ENCODE data around the gene ATN1. TPM values are rescaled to one million over a fixed set of nuclear protein-coding genes. Genes with fewer than 3 reads are reported as not detected.

ATN1 gene
- total RNA-seq, 1 donor from 2014 or later: 205 TPM

GRCh38 chr12:6966351-6966750, 38.6 kb downstream of the ATN1 start:
- TF ChIP-seq, protein P1, sequence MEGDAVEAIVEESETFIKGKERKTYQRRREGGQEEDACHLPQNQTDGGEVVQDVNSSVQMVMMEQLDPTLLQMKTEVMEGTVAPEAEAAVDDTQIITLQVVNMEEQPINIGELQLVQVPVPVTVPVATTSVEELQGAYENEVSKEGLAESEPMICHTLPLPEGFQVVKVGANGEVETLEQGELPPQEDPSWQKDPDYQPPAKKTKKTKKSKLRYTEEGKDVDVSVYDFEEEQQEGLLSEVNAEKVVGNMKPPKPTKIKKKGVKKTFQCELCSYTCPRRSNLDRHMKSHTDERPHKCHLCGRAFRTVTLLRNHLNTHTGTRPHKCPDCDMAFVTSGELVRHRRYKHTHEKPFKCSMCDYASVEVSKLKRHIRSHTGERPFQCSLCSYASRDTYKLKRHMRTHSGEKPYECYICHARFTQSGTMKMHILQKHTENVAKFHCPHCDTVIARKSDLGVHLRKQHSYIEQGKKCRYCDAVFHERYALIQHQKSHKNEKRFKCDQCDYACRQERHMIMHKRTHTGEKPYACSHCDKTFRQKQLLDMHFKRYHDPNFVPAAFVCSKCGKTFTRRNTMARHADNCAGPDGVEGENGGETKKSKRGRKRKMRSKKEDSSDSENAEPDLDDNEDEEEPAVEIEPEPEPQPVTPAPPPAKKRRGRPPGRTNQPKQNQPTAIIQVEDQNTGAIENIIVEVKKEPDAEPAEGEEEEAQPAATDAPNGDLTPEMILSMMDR (IDR thresholded peaks at IDR 0.05; ENCODE audit: unreplicated experiment): no peak
- Mint-ChIP-seq H3K36me3 (peaks cover 4% of the 10 kb centered on the region), H3K4me3 (no peak overlapping the region), H3K27me3 (ENCODE audit: low read depth) (no peaks in the 10 kb centered on the region), H3K9me3 (no peaks in the 10 kb centered on the region), H3K27ac (peak overlapping the region; percentile 76), H3K4me1 (peaks cover 50% of the 10 kb centered on the region)
- no peak for DNase-seq (ENCODE audit: low spot score in 2 of 2, unreplicated experiment in 2 of 2)

GRCh38 chr12:6967651-6968100, 39.9 kb downstream of the ATN1 start:
- Mint-ChIP-seq H3K4me3 (no peak overlapping the region), H3K9me3 (no peaks in the 10 kb centered on the region), H3K27me3 (ENCODE audit: low read depth) (no peaks in the 10 kb centered on the region), H3K27ac (no peak overlapping the region), H3K36me3 (peaks cover 4% of the 10 kb centered on the region), H3K4me1 (peaks cover 45% of the 10 kb centered on the region)
- TF ChIP-seq, protein P1 (IDR thresholded peaks at IDR 0.05; ENCODE audit: unreplicated experiment): no peak
- no peak for DNase-seq (ENCODE audit: low spot score in 2 of 2, unreplicated experiment in 2 of 2)

- peak overlapping the region; percentile 100 for H3K27ac Mint-ChIP-seq
- H3K9me3 Mint-ChIP-seq: no peaks in the 10 kb centered on the region
- peaks cover 44% of the 10 kb centered on the region for H3K4me1 Mint-ChIP-seq
- peak overlapping the region; percentile 100 for H3K4me3 Mint-ChIP-seq
- no peak for DNase-seq (ENCODE audit: low spot score in 2 of 2, unreplicated experiment in 2 of 2)
- no peaks in the 10 kb centered on the region for H3K27me3 Mint-ChIP-seq (ENCODE audit: low read depth)
- TF ChIP-seq, protein P1 (IDR thresholded peaks at IDR 0.05; ENCODE audit: unreplicated experiment): no peak
- H3K36me3 Mint-ChIP-seq: peaks cover 4% of the 10 kb centered on the region
Observed at GRCh38 chr12:6968426-6968825, 40.7 kb downstream of the ATN1 start.

DNA sequence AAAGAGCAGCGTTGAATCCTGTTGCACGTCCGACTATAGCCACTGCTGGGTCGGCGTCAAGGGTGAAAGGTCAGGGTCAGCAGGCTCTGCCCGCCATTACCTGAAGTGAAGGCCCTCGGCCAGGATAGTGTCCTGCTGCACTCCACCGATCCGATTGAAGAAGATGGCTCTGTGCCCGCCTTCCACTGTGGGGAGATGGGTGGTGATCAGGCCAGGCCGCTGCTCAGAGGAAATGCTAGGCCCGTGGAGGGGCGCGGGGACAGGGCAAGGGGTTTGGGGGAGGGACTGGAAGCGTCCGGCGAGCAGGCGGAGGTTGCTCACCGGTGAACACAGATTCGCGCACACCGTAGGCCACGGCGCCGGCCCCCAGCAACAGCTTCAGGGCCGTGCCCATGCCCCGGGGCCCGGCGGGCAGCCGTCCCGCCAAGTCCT, 42.4 kb downstream of the ATN1 start:
- DNase-seq (ENCODE audit: low spot score in 2 of 2, unreplicated experiment in 2 of 2): peak in 1 of 2 experiments; percentile 53
- H3K9me3 Mint-ChIP-seq: no peaks in the 10 kb centered on the region
- H3K4me1 Mint-ChIP-seq: peaks cover 33% of the 10 kb centered on the region
- TF ChIP-seq, protein P1 (IDR thresholded peaks at IDR 0.05; ENCODE audit: unreplicated experiment): no peak
- H3K27ac Mint-ChIP-seq: peak overlapping the region; percentile 100
- peak overlapping the region; percentile 100 for H3K4me3 Mint-ChIP-seq
- peaks cover 4% of the 10 kb centered on the region for H3K36me3 Mint-ChIP-seq
- H3K27me3 Mint-ChIP-seq (ENCODE audit: low read depth): no peaks in the 10 kb centered on the region

DNA sequence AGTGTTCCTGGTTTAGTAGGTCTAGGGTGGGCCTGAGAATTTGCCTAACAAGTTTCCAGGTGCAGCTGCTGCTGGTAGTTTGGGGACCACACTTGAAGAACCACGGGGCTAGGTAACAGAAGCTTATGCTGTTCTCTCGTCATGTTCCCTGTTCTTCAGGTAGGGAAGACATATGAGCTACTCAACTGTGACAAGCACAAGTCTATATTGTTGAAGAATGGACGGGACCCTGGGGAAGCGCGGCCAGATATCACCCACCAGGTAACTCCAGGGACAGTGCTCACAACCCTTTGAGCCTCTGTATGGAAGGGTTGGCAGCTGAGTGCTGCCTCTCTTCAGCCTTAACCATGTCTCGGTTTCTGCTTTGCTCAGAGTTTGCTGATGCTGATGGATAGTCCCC, 46.4 kb downstream of the ATN1 start:
- Mint-ChIP-seq H3K4me1 (peaks cover 17% of the 10 kb centered on the region), H3K9me3 (no peaks in the 10 kb centered on the region), H3K4me3 (no peak overlapping the region), H3K27me3 (ENCODE audit: low read depth) (no peaks in the 10 kb centered on the region), H3K27ac (no peak overlapping the region), H3K36me3 (peaks cover 19% of the 10 kb centered on the region)
- no peak for DNase-seq (ENCODE audit: low spot score in 2 of 2, unreplicated experiment in 2 of 2)
- TF ChIP-seq, protein P1 (IDR thresholded peaks at IDR 0.05; ENCODE audit: unreplicated experiment): no peak
